8988T (cell line): ENCODE data around the gene NDUFAF8.

Experiments used
- DNase-seq: peaks from one replicate; pipeline ENCODE4 v3.0.0; 2011

Gene NDUFAF8

GRCh38 chr17:81253358-81254131 is 14.4 kb downstream of the NDUFAF8 start:
- no peak for DNase-seq

- DNase-seq, result peak; percentile 78
Observed at GRCh38 chr17:81254955-81255717, 16.0 kb downstream of the NDUFAF8 start.

- DNase-seq, result no peak
Observed at GRCh38 chr17:81256616-81257015, 17.5 kb downstream of the NDUFAF8 start.

- DNase-seq, result no peak
Observed at GRCh38 chr17:81257533-81257932, 18.4 kb downstream of the NDUFAF8 start.

- no peak for DNase-seq
Observed at GRCh38 chr17:81258292-81258691, 19.2 kb downstream of the NDUFAF8 start.

GRCh38 chr17:81259058-81259605 is 20.0 kb downstream of the NDUFAF8 start:
- no peak for DNase-seq

GRCh38 chr17:81260171-81260570 is 21.1 kb downstream of the NDUFAF8 start:
- no peak for DNase-seq

GRCh38 chr17:81260641-81261040 is 21.5 kb downstream of the NDUFAF8 start:
- DNase-seq, result no peak

- no peak for DNase-seq
Observed at GRCh38 chr17:81261096-81261495, 22.0 kb downstream of the NDUFAF8 start.

GRCh38 chr17:81261582-81262336 is 22.6 kb downstream of the NDUFAF8 start:
- DNase-seq, result no peak

GRCh38 chr17:81263371-81264181 is 24.5 kb downstream of the NDUFAF8 start:
- no peak for DNase-seq

GRCh38 chr17:81264640-81265039 is 25.5 kb downstream of the NDUFAF8 start:
- no peak for DNase-seq

GRCh38 chr17:81265576-81265975 is 26.5 kb downstream of the NDUFAF8 start:
- no peak for DNase-seq

- no peak for DNase-seq
Observed at GRCh38 chr17:81267390-81268067, 28.4 kb downstream of the NDUFAF8 start.

GRCh38 chr17:81270279-81270678 is 31.2 kb downstream of the NDUFAF8 start:
- no peak for DNase-seq

- no peak for DNase-seq
Observed at GRCh38 chr17:81271226-81271625, 32.1 kb downstream of the NDUFAF8 start.

- DNase-seq, result no peak
Observed at GRCh38 chr17:81272616-81273015, 33.5 kb downstream of the NDUFAF8 start.

- no peak for DNase-seq
Observed at GRCh38 chr17:81273698-81274470, 34.8 kb downstream of the NDUFAF8 start.

GRCh38 chr17:81274471-81274855 is 35.3 kb downstream of the NDUFAF8 start:
- no peak for DNase-seq

- no peak for DNase-seq
Observed at GRCh38 chr17:81276781-81277180, 37.7 kb downstream of the NDUFAF8 start.

GRCh38 chr17:81277421-81277820 is 38.3 kb downstream of the NDUFAF8 start:
- no peak for DNase-seq
